Psoas muscle (tissue), 8 donors: ENCODE data around the gene SLC22A12. TPM values are rescaled to one million over a fixed set of nuclear protein-coding genes. Genes with fewer than 3 reads are reported as not detected.

ENCODE experiments used
- ATAC-seq, 4 donors: fragments of 200-7000 bp; cut with Tn5 transposase; one replicate each; pipeline ENCODE4 v1.9.1; 2020; ENCODE audit warnings: moderate library complexity in 3 of 4, mild to moderate bottlenecking in 2 of 4
- DNase-seq, 2 donors: peaks; one replicate each; pipeline ENCODE4 v3.0.0-alpha.2; 2020
- H3K27ac ChIP-seq: fragments of 200-600 bp; one replicate; pipeline ENCODE4 v1.8.0; 2022
- H3K27me3 ChIP-seq, 3 donors: fragments of 200-600 bp in 1 of 3; one replicate each; pipeline versions ENCODE4 v1.6.1 to v1.8.0; 2013 to 2022; ENCODE audit warnings: low read length in 2 of 3, mild to moderate bottlenecking in 2 of 3, moderate library complexity in 1 of 3; ENCODE audit not compliant: insufficient read depth in 3 of 3
- H3K36me3 ChIP-seq, 2 donors: fragments of 200-600 bp in 1 of 2; one replicate each; pipeline versions ENCODE4 v1.6.1 to v1.8.0; 2013 to 2022; ENCODE audit warnings: low read depth in 1 of 2, mild to moderate bottlenecking in 1 of 2, moderate library complexity in 1 of 2; ENCODE audit not compliant: insufficient read depth in 1 of 2
- H3K4me1 ChIP-seq: fragments of 200-600 bp; one replicate; pipeline ENCODE4 v1.8.0; 2022
- H3K4me3 ChIP-seq: fragments of 200-600 bp; one replicate; pipeline ENCODE4 v1.8.0; 2022; ENCODE audit warnings: mild to moderate bottlenecking
- H3K9me3 ChIP-seq: fragments of 200-600 bp; one replicate; pipeline ENCODE4 v1.8.0; 2022
- CTCF ChIP-seq: fragments of 200-600 bp; IDR thresholded peaks from one replicate; pipeline ENCODE4 v1.8.0; 2022; ENCODE audit warnings: antibody characterized with exemption
- WGBS, 3 donors: extraction: QIAGEN DNeasy Blood & Tissue Kit; methylation state at CpG; one replicate each; pipeline versions ENCODE4 v1.1.6 to v1.1.7; 2013; 5-methylcytosine and 5-hydroxymethylcytosine counted together
- intact Hi-C, 2 donors: fragments of 100-400 bp; cut with DNase I; formaldehyde crosslinking; loops; one replicate each; pipeline versions ENCODE4 v1.11.0 to v1.14.2; 2022
- polyA plus RNA-seq, 3 donors: library from polyadenylated mRNA; stranded (reverse); fragments of 200-250 nt; gene quantifications; one replicate each; pipeline ENCODE4 v1.2.3, GENCODE V29; 2013
- total RNA-seq, 4 donors: library from RNA; stranded (reverse); fragmentation: NEBNext Ultra II Directional in 2 of 4; extraction: Animal tissue kit (Norgen Biotek cat#: 25700) in 2 of 4; gene quantifications; one replicate each; pipeline versions ENCODE4 v1.2.1 to v1.2.4, GENCODE V29; 2021 to 2023
- donor health status: healthy with polysubstance abuse.
- donor health status: DM: no; HTN: no; CAD: no; lungs with moderate emphysema.
- donor health status: Bipolar disorder and iron deficiency.
- donor health status: healthy.
- donor health status: DM: yes; HTN: yes; CAD: no.
- donor health status: DM: no; HTN: no; CAD: no.
- donor health status: DM: no; HTN: no; CAD: no.
- donor health status: DM: yes; HTN: yes; CAD: no.

SLC22A12 gene
- total and polyA plus RNA-seq, 7 donors = not detected

DNA sequence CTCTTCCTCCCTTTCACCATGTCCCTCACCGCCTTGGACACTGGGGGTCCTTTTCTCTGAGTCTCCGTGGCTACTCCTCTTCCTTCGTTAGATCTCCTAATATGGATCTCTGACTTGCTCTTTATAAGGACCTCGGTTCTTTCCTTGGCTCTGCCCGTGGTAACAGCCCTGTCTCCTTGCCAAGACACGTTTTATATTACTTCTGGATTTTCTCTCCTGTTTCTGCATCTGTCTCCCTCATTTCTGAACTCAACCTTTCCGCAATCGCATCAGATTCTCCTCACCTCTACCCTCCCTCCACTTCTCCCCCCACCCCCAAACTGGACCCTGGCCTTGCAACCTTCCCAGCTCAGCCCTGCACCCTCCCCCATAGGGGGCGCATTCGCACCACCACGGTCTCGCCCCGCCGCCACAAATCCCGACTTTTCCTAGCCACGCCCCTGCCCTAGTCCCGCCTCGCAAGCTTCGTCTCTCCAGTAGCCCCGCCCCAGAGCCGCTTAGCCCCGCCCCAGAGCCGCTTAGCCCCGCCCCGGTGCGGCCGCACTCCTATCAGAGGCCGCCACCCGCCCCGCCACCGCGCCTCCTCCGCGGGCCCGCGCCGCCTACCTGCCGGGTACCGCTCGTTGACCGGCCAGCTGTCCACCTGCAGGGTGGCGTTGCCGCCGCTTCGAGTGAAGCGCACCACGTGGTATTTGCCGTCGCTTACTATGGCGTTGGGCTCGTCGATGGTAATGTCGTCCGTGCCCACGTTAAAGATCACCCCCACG, 39.0 kb downstream of the SLC22A12 start:
- no peak for DNase-seq

DNA sequence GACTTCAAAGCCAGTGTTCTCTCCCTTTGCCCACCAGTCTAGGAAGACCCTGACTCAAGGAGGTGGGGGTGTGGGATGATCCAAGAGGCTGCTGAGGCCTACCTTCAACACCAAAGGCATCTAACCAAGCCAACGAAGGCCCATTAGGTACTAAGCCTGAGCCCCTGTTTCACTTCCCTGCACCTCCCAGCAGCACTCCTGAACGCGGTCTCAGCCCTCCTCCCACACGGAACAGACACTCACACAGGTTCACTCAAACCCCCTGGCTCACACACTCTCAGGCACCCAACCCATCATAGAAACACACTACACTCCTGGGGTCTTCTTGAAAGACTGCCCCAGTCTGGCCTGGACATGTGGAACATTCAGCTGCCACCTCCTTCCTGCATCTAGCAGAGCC, 40.7 kb downstream of the SLC22A12 start:
- no peaks in the 10 kb centered on the region for H3K36me3 ChIP-seq
- no peak overlapping the region for H3K27ac ChIP-seq
- peaks cover 0 to 8% (median 3%) of the 10 kb centered on the region in 3 donors for H3K27me3 ChIP-seq
- no peak for DNase-seq
- no peaks in the 10 kb centered on the region for H3K4me1 ChIP-seq
- 89 to 91% (median 89%) methylated on average over 4 of the region's 4 CpGs for WGBS, 3 donors
- H3K4me3 ChIP-seq = no peak overlapping the region
- ATAC-seq = no peak
- intact Hi-C loops = no loop called here
- H3K9me3 ChIP-seq = no peaks in the 10 kb centered on the region
- TF ChIP-seq CTCF = no peak

More for the DNA sequence above, 39.0 kb downstream of the SLC22A12 start:
- H3K36me3 ChIP-seq = no peaks in the 10 kb centered on the region
- H3K27ac ChIP-seq = no peak overlapping the region
- H3K4me3 ChIP-seq = no peak overlapping the region
- no peaks in the 10 kb centered on the region for H3K9me3 ChIP-seq
- intact Hi-C loops = no loop called here
- ATAC-seq = peak in 3 of 4 donors; percentile 33 to 53 (median 42)
- no peaks in the 10 kb centered on the region for H3K4me1 ChIP-seq
- peaks cover 0 to 3% (median 0%) of the 10 kb centered on the region in 3 donors for H3K27me3 ChIP-seq
- 47 to 62% (median 57%) methylated on average over 50 to 56 of the region's 56 CpGs for WGBS, 3 donors
- no peak for TF ChIP-seq CTCF

GRCh38 chr11:64632237-64632636, 41.2 kb downstream of the SLC22A12 start:
- intact Hi-C loops = no loop called here
- TF ChIP-seq CTCF = no peak

GRCh38 chr11:64632654-64633053, 41.6 kb downstream of the SLC22A12 start:
- 75 to 83% (median 80%) methylated on average over 10 of the region's 10 CpGs for WGBS, 3 donors
- no peaks in the 10 kb centered on the region for H3K36me3 ChIP-seq
- no peak overlapping the region for H3K27ac ChIP-seq
- H3K4me3 ChIP-seq = no peak overlapping the region
- intact Hi-C loops = no loop called here
- TF ChIP-seq CTCF = no peak
- ATAC-seq = no peak
- no peak for DNase-seq
- H3K9me3 ChIP-seq = no peaks in the 10 kb centered on the region
- H3K4me1 ChIP-seq = no peaks in the 10 kb centered on the region
- H3K27me3 ChIP-seq = peaks cover 0 to 16% (median 8%) of the 10 kb centered on the region in 3 donors

More at GRCh38 chr11:64632237-64632636, 41.2 kb downstream of the SLC22A12 start:
- no peak overlapping the region for H3K27ac ChIP-seq
- H3K36me3 ChIP-seq = no peaks in the 10 kb centered on the region
- no peaks in the 10 kb centered on the region for H3K9me3 ChIP-seq
- H3K4me1 ChIP-seq = no peaks in the 10 kb centered on the region
- peaks cover 0 to 13% (median 6%) of the 10 kb centered on the region in 3 donors for H3K27me3 ChIP-seq
- DNase-seq = no peak
- ATAC-seq = no peak
- WGBS, 3 donors = 71 to 83% (median 76%) methylated on average over 6 of the region's 6 CpGs
- no peak overlapping the region for H3K4me3 ChIP-seq
